IMR-90 (cell line): ENCODE measurements around the gene GNAZ. TPM values are rescaled to one million over a fixed set of nuclear protein-coding genes. Genes with fewer than 3 reads are reported as not detected.

ENCODE experiments used
- ATAC-seq: fragments of 200-7000 bp; cut with Tn5 transposase; 2 replicates; pipeline ENCODE4 v1.9.1; 2020; ENCODE audit warnings: low read depth, mild to moderate bottlenecking, moderate library complexity
- BruUV-seq: library from RNA; stranded (reverse); fragments of 400-500 nt; replicated peaks from 2 replicates; lab custom pipeline; 2021; lab: Mats Ljungman, UMichigan
- CTCF ChIA-PET: fragments of 300-600 bp; formaldehyde crosslinking; extraction: SDS; loops from one replicate; lab custom pipeline; 2021; ENCODE audit warnings: antibody characterized with exemption; lab: Yijun Ruan, JAX
- POLR2A ChIA-PET: fragments of 300-600 bp; sonication (Branson Sonifier 250); formaldehyde crosslinking; loops from one replicate; lab custom pipeline; 2022; ENCODE audit warnings: antibody characterized with exemption; ENCODE audit not compliant: unreplicated experiment; lab: Charles Lee
- DNase-seq: peaks from one replicate; pipeline ENCODE4 v3.0.0; 2013
- H2AFZ ChIP-seq: replicated peaks from 2 replicates; pipeline ENCODE3; 2013; ENCODE audit warnings: low read length, mild to moderate bottlenecking; ENCODE audit not compliant: poor library complexity
- H2AK5ac ChIP-seq: 2 replicates; pipeline ENCODE4 v1.6.1; 2013; ENCODE audit warnings: low read depth, low read length, inconsistent platforms
- H2AK9ac ChIP-seq: replicated peaks from 2 replicates; pipeline ENCODE3; 2013; ENCODE audit warnings: mild to moderate bottlenecking, low read depth, low read length, moderate library complexity; ENCODE audit not compliant: poor library complexity
- H2BK120ac ChIP-seq: 2 replicates; pipeline ENCODE4 v1.6.1; 2013; ENCODE audit warnings: low read depth, low read length, inconsistent platforms
- H2BK15ac ChIP-seq: 3 replicates; pipeline ENCODE4 v1.6.1; 2013; ENCODE audit warnings: low read depth, low read length, inconsistent platforms
- H2BK20ac ChIP-seq: 2 replicates; pipeline ENCODE4 v1.6.1; 2013; ENCODE audit warnings: low read depth, mild to moderate bottlenecking, inconsistent platforms, low read length, moderate library complexity
- H2BK5ac ChIP-seq: 2 replicates; pipeline ENCODE4 v1.6.1; 2013; ENCODE audit warnings: mild to moderate bottlenecking, low read depth, low read length, inconsistent platforms; ENCODE audit not compliant: poor library complexity, severe bottlenecking
- H3K14ac ChIP-seq: replicated peaks from 2 replicates; pipeline ENCODE4 v1.6.1; 2013; ENCODE audit warnings: low read depth, low read length, inconsistent platforms
- H3K18ac ChIP-seq: 2 replicates; pipeline ENCODE4 v1.6.1; 2013; ENCODE audit warnings: low read depth, low read length, control low read depth
- H3K23ac ChIP-seq: 2 replicates; pipeline ENCODE4 v1.6.1; 2013; ENCODE audit warnings: low read depth, low read length, inconsistent platforms
- H3K27ac ChIP-seq: 2 replicates; pipeline ENCODE4 v1.5.1; 2013; ENCODE audit warnings: mild to moderate bottlenecking, control low read depth, low read length; ENCODE audit not compliant: insufficient read depth
- H3K27me3 ChIP-seq: 2 replicates; pipeline ENCODE4 v1.6.1; 2013; ENCODE audit warnings: low read length; ENCODE audit not compliant: control insufficient read depth, insufficient read depth
- H3K36me3 ChIP-seq: 2 replicates; pipeline ENCODE4 v1.6.1; 2013; ENCODE audit warnings: low read length, mixed read lengths; ENCODE audit not compliant: control insufficient read depth, insufficient read depth
- H3K4ac ChIP-seq: 2 replicates; pipeline ENCODE4 v1.6.1; 2013; ENCODE audit warnings: low read depth, low read length, inconsistent platforms
- H3K4me1 ChIP-seq: 2 replicates; pipeline ENCODE4 v1.6.1; 2013; ENCODE audit warnings: low read length, mixed read lengths; ENCODE audit not compliant: control insufficient read depth, insufficient read depth
- H3K4me2 ChIP-seq: 2 replicates; pipeline ENCODE4 v1.6.1; 2013; ENCODE audit warnings: low read depth, mild to moderate bottlenecking, control low read depth, low read length, moderate library complexity
- H3K4me3 ChIP-seq: 2 replicates; pipeline ENCODE4 v1.5.1; 2013; ENCODE audit warnings: low read depth, mild to moderate bottlenecking, control low read depth, low read length, moderate library complexity; ENCODE audit not compliant: insufficient read depth
- H3K56ac ChIP-seq: 2 replicates; pipeline ENCODE4 v1.6.1; 2013; ENCODE audit warnings: low read length, inconsistent platforms; ENCODE audit not compliant: insufficient read depth; ENCODE audit errors: extremely low read depth
- H3K79me1 ChIP-seq, 2 experiments: 2 replicates each; pipeline ENCODE4 v1.6.1; 2013; ENCODE audit warnings: low read length in 2 of 2, inconsistent platforms in 1 of 2, low read depth in 1 of 2
- H3K9ac ChIP-seq: 2 replicates; pipeline ENCODE4 v1.6.1; 2013; ENCODE audit warnings: low read depth, low read length, control low read depth
- H3K9me1 ChIP-seq: 2 replicates; pipeline ENCODE4 v1.6.1; 2013; ENCODE audit warnings: low read length, inconsistent platforms; ENCODE audit not compliant: insufficient read depth
- H3K9me3 ChIP-seq: 2 replicates; pipeline ENCODE4 v1.6.1; 2013; ENCODE audit warnings: low read length; ENCODE audit not compliant: control insufficient read depth, insufficient read depth
- H4K20me1 ChIP-seq: 2 replicates; pipeline ENCODE4 v1.6.1; 2013; ENCODE audit warnings: low read length, inconsistent platforms; ENCODE audit not compliant: insufficient read depth
- H4K5ac ChIP-seq: 2 replicates; pipeline ENCODE4 v1.6.1; 2013; ENCODE audit warnings: mild to moderate bottlenecking, low read depth, low read length, control low read depth
- H4K8ac ChIP-seq, 2 experiments: 2 replicates each; pipeline ENCODE4 v1.6.1; 2013; ENCODE audit warnings: low read depth in 2 of 2, low read length in 2 of 2, control low read depth in 1 of 2, inconsistent platforms in 1 of 2
- H4K91ac ChIP-seq: 2 replicates; pipeline ENCODE4 v1.6.1; 2013; ENCODE audit warnings: low read depth, low read length, inconsistent platforms; ENCODE audit not compliant: insufficient read depth
- BHLHE40 ChIP-seq: fragments of 150-350 bp; IDR thresholded peaks from 2 replicates; pipeline ENCODE4 v1.6.1; 2016; ENCODE audit warnings: mild to moderate bottlenecking, low read depth, low read length
- CHD1 ChIP-seq: IDR thresholded peaks from 2 replicates; pipeline ENCODE4 v1.6.1; 2012; ENCODE audit warnings: low read depth, low read length, improper control_type of control experiment
- FOS ChIP-seq: fragments of 150-350 bp; IDR thresholded peaks from 2 replicates; pipeline ENCODE4 v1.6.1; 2016; ENCODE audit warnings: low read depth, low read length
- WGBS, 2 experiments: methylation state at CpG; one replicate each; pipeline versions ENCODE4 v1.1.5 to v1.1.7; 2013; ENCODE audit warnings: missing lambda C conversion rate in 2 of 2; ENCODE audit not compliant: insufficient read length in 1 of 2; ENCODE audit errors: extremely low coverage in 2 of 2; 5-methylcytosine and 5-hydroxymethylcytosine counted together
- dilution Hi-C: fragments of 300-500 bp; cut with HindIII; formaldehyde crosslinking; loops from one replicate; pipeline ENCODE4 v1.14.3; 2018; ENCODE audit warnings: low sequenced_read_pairs; ENCODE audit not compliant: unreplicated experiment
- in situ Hi-C: fragments of 300-500 bp; cut with MboI; formaldehyde crosslinking; loops from 3 replicates; pipeline ENCODE4 v1.14.3; 2019; ENCODE audit warnings: low sequenced_read_pairs, inconsistent platforms, mixed read lengths
- intact Hi-C: fragments of 100-400 bp; cut with micrococcal nuclease; formaldehyde crosslinking; loops from 2 replicates; pipeline ENCODE4 v1.10.0; 2022
- polyA plus RNA-seq, 3 experiments: library from polyadenylated mRNA; depleted of rRNA; stranded (reverse); fragments of >200 nt; gene quantifications; 2 replicates each; pipeline ENCODE4 v1.2.3, GENCODE V29; 2012; ENCODE audit warnings: low replicate concordance in 1 of 3
- total RNA-seq: library from RNA; depleted of rRNA; stranded (reverse); fragments of >200 nt; gene quantifications from 2 replicates; pipeline ENCODE4 v1.2.3, GENCODE V29; 2012

Gene GNAZ
- total and polyA plus RNA-seq, 2 of the 4 experiments (the other 2 are of a cell fraction): 1.5 to 2.5 TPM

- dilution Hi-C loops (no loop called here), intact Hi-C loops (no loop called here), in situ Hi-C loops (no loop called here)
- Histone ChIP-seq H3K36me3 (peaks cover 2% of the 10 kb centered on the region; the same call in 1 of the 2 replicates), H3K4me3 (no peak overlapping the region), H4K20me1 (no peaks in the 10 kb centered on the region), H3K27me3 (no peaks in the 10 kb centered on the region), H2BK120ac (no peak overlapping the region), H3K18ac (no peak overlapping the region), H3K23ac (no peak overlapping the region), H2BK15ac (no peak overlapping the region), H3K4me1 (no peaks in the 10 kb centered on the region), H3K27ac (no peak overlapping the region), H2AFZ (no peak overlapping the region), H2AK9ac (no peak overlapping the region), H4K5ac (no peak overlapping the region), H2BK5ac (no peak overlapping the region), H3K4me2 (no peak overlapping the region), H3K9ac (no peak overlapping the region), H4K8ac (no peak overlapping the region), H3K4ac (no peak overlapping the region), H3K79me1 (no peaks in the 10 kb centered on the region), H3K9me1 (no peaks in the 10 kb centered on the region; the same call in 1 of the 2 replicates), H3K9me3 (no peaks in the 10 kb centered on the region), H2AK5ac (no peak overlapping the region), H2BK20ac (no peak overlapping the region), H3K14ac (no peak overlapping the region), H4K91ac (no peak overlapping the region), H3K56ac (no peak overlapping the region)
- BruUV-seq: no TSS peak
- no peak for DNase-seq
- ChIA-PET CTCF (interaction anchor here (0.6 to 1.4 kb wide), 2 partner anchors 16 to 124 kb away, joined by 3 read pairs; no protein-coding TSS in a partner anchor), POLR2A (no interaction called here)
- no peak for ATAC-seq
- WGBS, 2 experiments: 78% methylated on average over 7 of the region's 22 CpGs; no CpG with 5 or more reads in 1 of the 2 experiments
- TF ChIP-seq CHD1 (no peak), BHLHE40 (no peak), FOS (no peak)
Measured at GRCh38 chr22:23157560-23158515, 87.5 kb downstream of the GNAZ start.
